SK-N-SH treated with all-trans-retinoic acid at 6 μM for 48 hours (cell line): Measurements from ENCODE around the gene KCNB1.

Experiments
- ATAC-seq: fragments of 200-7000 bp; cut with Tn5 transposase; 3 replicates; pipeline ENCODE4 v1.9.1; 2020; ENCODE audit warnings: mild to moderate bottlenecking, moderate library complexity
- ARNTL ChIP-seq: fragments of 450-650 bp; formaldehyde crosslinking; IDR thresholded peaks from 2 replicates; pipeline ENCODE4 v1.5.0; 2020; ENCODE audit warnings: low read depth, mild to moderate bottlenecking, moderate library complexity, borderline replicate concordance
- BACH2 ChIP-seq: fragments of 250-450 bp; sonication (Bioruptor Pico); IDR thresholded peaks from 2 replicates; pipeline ENCODE4 v1.9.0; 2021; ENCODE audit warnings: mild to moderate bottlenecking, borderline replicate concordance
- CREB5 ChIP-seq: fragments of 250-450 bp; sonication (Bioruptor Pico); IDR thresholded peaks from 2 replicates; pipeline ENCODE4 v1.5.1; 2020; ENCODE audit warnings: low read depth, mild to moderate bottlenecking, moderate library complexity
- CSDC2 ChIP-seq: fragments of 250-450 bp; sonication (Bioruptor Pico); IDR thresholded peaks from 2 replicates; pipeline ENCODE4 v1.5.0; 2020; ENCODE audit warnings: mild to moderate bottlenecking, moderate library complexity
- CSRNP3 ChIP-seq: fragments of 250-450 bp; sonication (Bioruptor Pico); IDR thresholded peaks from 2 replicates; pipeline ENCODE4 v1.5.1; 2021; ENCODE audit warnings: mild to moderate bottlenecking, moderate library complexity
- ESRRG ChIP-seq: fragments of 250-450 bp; sonication (Bioruptor Pico); IDR thresholded peaks from 2 replicates; pipeline ENCODE4 v1.6.1; 2021; ENCODE audit warnings: mild to moderate bottlenecking
- GLIS3 ChIP-seq: fragments of 250-450 bp; sonication (Bioruptor Pico); IDR thresholded peaks from 2 replicates; pipeline ENCODE4 v1.5.0; 2020; ENCODE audit warnings: mild to moderate bottlenecking, moderate library complexity
- ISL1 ChIP-seq: fragments of 250-450 bp; sonication (Bioruptor Pico); IDR thresholded peaks from 2 replicates; pipeline ENCODE4 v2.1.2; 2022; ENCODE audit warnings: mild to moderate bottlenecking, moderate library complexity
- OSR1 ChIP-seq: fragments of 250-450 bp; sonication (Bioruptor Pico); IDR thresholded peaks from 2 replicates; pipeline ENCODE4 v1.8.0; 2022; ENCODE audit warnings: moderate library complexity, mild to moderate bottlenecking, inconsistent platforms
- PATZ1 ChIP-seq: fragments of 250-450 bp; sonication (Bioruptor Pico); IDR thresholded peaks from 2 replicates; pipeline ENCODE4 v1.8.0; 2020; ENCODE audit warnings: mild to moderate bottlenecking, moderate library complexity, borderline replicate concordance
- POU6F1 ChIP-seq: fragments of 250-450 bp; sonication (Bioruptor Pico); IDR thresholded peaks from 2 replicates; pipeline ENCODE4 v1.8.0; 2021; ENCODE audit warnings: low read depth, mild to moderate bottlenecking, moderate library complexity, borderline replicate concordance
- PPARA ChIP-seq: fragments of 250-450 bp; sonication (Bioruptor Pico); IDR thresholded peaks from 2 replicates; pipeline ENCODE4 v1.5.0; 2020; ENCODE audit warnings: mild to moderate bottlenecking, borderline replicate concordance
- RARB ChIP-seq: fragments of 250-450 bp; sonication (Bioruptor Pico); IDR thresholded peaks from 2 replicates; pipeline ENCODE4 v1.8.0; 2021; ENCODE audit warnings: mild to moderate bottlenecking, moderate library complexity
- SNAI2 ChIP-seq: fragments of 250-450 bp; sonication (Bioruptor Pico); IDR thresholded peaks from 2 replicates; pipeline ENCODE4 v1.5.0; 2020; ENCODE audit warnings: mild to moderate bottlenecking, moderate library complexity
- TCF4 ChIP-seq: fragments of 250-450 bp; sonication (Bioruptor Pico); IDR thresholded peaks from 2 replicates; pipeline ENCODE4 v1.8.0; 2021; ENCODE audit warnings: mild to moderate bottlenecking, moderate library complexity, borderline replicate concordance
- TOX ChIP-seq: fragments of 250-450 bp; sonication (Bioruptor Pico); IDR thresholded peaks from 2 replicates; pipeline ENCODE4 v1.8.0; 2021; ENCODE audit warnings: mild to moderate bottlenecking, moderate library complexity, borderline replicate concordance
- TSHZ2 ChIP-seq: fragments of 250-450 bp; sonication (Bioruptor Pico); IDR thresholded peaks from 2 replicates; pipeline ENCODE4 v1.5.0; 2020; ENCODE audit warnings: mild to moderate bottlenecking, moderate library complexity
- ZC3H10 ChIP-seq: fragments of 250-450 bp; sonication (Bioruptor Pico); IDR thresholded peaks from 2 replicates; pipeline ENCODE4 v1.5.1; 2021; ENCODE audit warnings: mild to moderate bottlenecking, moderate library complexity
- ZFP3 ChIP-seq: fragments of 250-450 bp; sonication (Bioruptor Pico); IDR thresholded peaks from 2 replicates; pipeline ENCODE4 v1.5.0; 2020; ENCODE audit warnings: mild to moderate bottlenecking, moderate library complexity
- ZNF565 ChIP-seq: fragments of 450-650 bp; formaldehyde crosslinking; conservative IDR thresholded peaks from 2 replicates; pipeline ENCODE4 v1.5.0; 2020; ENCODE audit warnings: low read depth, mild to moderate bottlenecking, moderate library complexity
- ZNF70 ChIP-seq: fragments of 450-650 bp; formaldehyde crosslinking; IDR thresholded peaks from 2 replicates; pipeline ENCODE4 v1.5.0; 2020; ENCODE audit warnings: mild to moderate bottlenecking, moderate library complexity
- ZNF8 ChIP-seq: fragments of 450-650 bp; formaldehyde crosslinking; IDR thresholded peaks from 2 replicates; pipeline ENCODE4 v1.5.0; 2020; ENCODE audit warnings: mild to moderate bottlenecking, moderate library complexity

Gene KCNB1

GRCh38 chr20:49346682-49347081 lies 135.8 kb downstream of the KCNB1 start:
- TF ChIP-seq ZNF70 (CRISPR knock-in tag): no peak
- TF ChIP-seq TOX (CRISPR knock-in tag): no peak
- no peak for TF ChIP-seq GLIS3 (CRISPR knock-in tag)
- TF ChIP-seq POU6F1 (CRISPR knock-in tag): no peak
- no peak for TF ChIP-seq ZNF565 (CRISPR knock-in tag)
- no peak for TF ChIP-seq OSR1 (CRISPR knock-in tag)
- TF ChIP-seq RARB: no peak
- TF ChIP-seq SNAI2: no peak
- TF ChIP-seq ARNTL: no peak
- no peak for TF ChIP-seq CSDC2 (CRISPR knock-in tag)
- TF ChIP-seq PPARA: no peak
- no peak for TF ChIP-seq CSRNP3 (CRISPR knock-in tag)
- TF ChIP-seq TSHZ2: no peak
- TF ChIP-seq ESRRG (CRISPR knock-in tag): no peak
- no peak for TF ChIP-seq ZNF8 (CRISPR knock-in tag)
- TF ChIP-seq ZC3H10 (CRISPR knock-in tag): no peak
- no peak for TF ChIP-seq ISL1 (CRISPR knock-in tag)
- no peak for TF ChIP-seq TCF4 (CRISPR knock-in tag)
- ATAC-seq: no peak

- no peak for TF ChIP-seq ZNF70 (CRISPR knock-in tag)
- 0 out of 2 replicates have a peak, but pooled peaks have one; percentile 40 for TF ChIP-seq TSHZ2
- TF ChIP-seq PPARA: no peak
- no peak for TF ChIP-seq TOX (CRISPR knock-in tag)
- no peak for TF ChIP-seq PATZ1 (CRISPR knock-in tag)
- no peak for TF ChIP-seq RARB
- no peak for TF ChIP-seq ZNF8 (CRISPR knock-in tag)
- TF ChIP-seq ARNTL: no peak
- peak; percentile 98 for TF ChIP-seq CREB5 (CRISPR knock-in tag)
- TF ChIP-seq ZFP3: 0 out of 2 replicates have a peak, but pooled peaks have one; percentile 33
- no peak for TF ChIP-seq BACH2
- 0 out of 2 replicates have a peak, but pooled peaks have one; percentile 32 for TF ChIP-seq TCF4 (CRISPR knock-in tag)
- TF ChIP-seq OSR1 (CRISPR knock-in tag): no peak
- 0 out of 2 replicates have a peak, but pooled peaks have one; percentile 53 for TF ChIP-seq GLIS3 (CRISPR knock-in tag)
- TF ChIP-seq SNAI2: no peak
- no peak for TF ChIP-seq ZC3H10 (CRISPR knock-in tag)
- TF ChIP-seq CSDC2 (CRISPR knock-in tag): no peak
- no peak for TF ChIP-seq ESRRG (CRISPR knock-in tag)
- TF ChIP-seq ISL1 (CRISPR knock-in tag): peak; percentile 88
- peak; percentile 69 for ATAC-seq
Measured at GRCh38 chr20:49345524-49345923, 136.9 kb downstream of the KCNB1 start.
